22Rv1 (cell line): ENCODE data around the gene HADH.

Source experiments
- H3K27ac ChIP-seq: fragments of 450-650 bp; 2 replicates; pipeline ENCODE4 v1.5.1; 2017
- CTCF ChIP-seq: fragments of 450-650 bp; IDR thresholded peaks from 2 replicates; pipeline ENCODE4 v1.5.1; 2017; ENCODE audit warnings: mild to moderate bottlenecking
- ZFX ChIP-seq: fragments of 450-650 bp; IDR thresholded peaks from 2 replicates; pipeline ENCODE4 v1.6.1; 2017; ENCODE audit warnings: antibody characterized with exemption, borderline replicate concordance

The HADH gene

GRCh38 chr4:108078024-108078733 lies 88.5 kb downstream of the HADH start:
- no peak overlapping the region for H3K27ac ChIP-seq

GRCh38 chr4:108080747-108081146 lies 91.1 kb downstream of the HADH start:
- no peak for TF ChIP-seq CTCF
- no peak for TF ChIP-seq ZFX
- no peak overlapping the region for H3K27ac ChIP-seq

More at GRCh38 chr4:108078024-108078733, 88.5 kb downstream of the HADH start:
- TF ChIP-seq ZFX (no peak), CTCF (no peak)

GRCh38 chr4:108081256-108081655 lies 91.6 kb downstream of the HADH start:
- no peak for TF ChIP-seq ZFX
- TF ChIP-seq CTCF: no peak

More at GRCh38 chr4:108081256-108081655, 91.6 kb downstream of the HADH start:
- no peak overlapping the region for H3K27ac ChIP-seq
